GM19023 (cell line): Measurements from ENCODE around the gene PHOSPHO1.
"Not testable (repeated sequence)": the region's sequence is repeated elsewhere in the genome, so short reads cannot be mapped to it uniquely, and the experiment has no call there.

Experiments used
- ATAC-seq: cut with Tn5 transposase; IDR thresholded peaks from one replicate; pipeline ENCODE4 v1.9.1; 2021; ENCODE audit warnings: mild to moderate bottlenecking, moderate library complexity; ENCODE audit not compliant: unreplicated experiment

Gene PHOSPHO1, protein sequence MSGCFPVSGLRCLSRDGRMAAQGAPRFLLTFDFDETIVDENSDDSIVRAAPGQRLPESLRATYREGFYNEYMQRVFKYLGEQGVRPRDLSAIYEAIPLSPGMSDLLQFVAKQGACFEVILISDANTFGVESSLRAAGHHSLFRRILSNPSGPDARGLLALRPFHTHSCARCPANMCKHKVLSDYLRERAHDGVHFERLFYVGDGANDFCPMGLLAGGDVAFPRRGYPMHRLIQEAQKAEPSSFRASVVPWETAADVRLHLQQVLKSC

GRCh38 chr17:49230636-49231562 is at the start of gene PHOSPHO1:
Gene PHOSPHO1, minus strand, starts transcription at chr17:49230787. Its CDS starts 4,096 bp downstream, at chr17:49226691.
- ATAC-seq: peak; percentile 88

DNA sequence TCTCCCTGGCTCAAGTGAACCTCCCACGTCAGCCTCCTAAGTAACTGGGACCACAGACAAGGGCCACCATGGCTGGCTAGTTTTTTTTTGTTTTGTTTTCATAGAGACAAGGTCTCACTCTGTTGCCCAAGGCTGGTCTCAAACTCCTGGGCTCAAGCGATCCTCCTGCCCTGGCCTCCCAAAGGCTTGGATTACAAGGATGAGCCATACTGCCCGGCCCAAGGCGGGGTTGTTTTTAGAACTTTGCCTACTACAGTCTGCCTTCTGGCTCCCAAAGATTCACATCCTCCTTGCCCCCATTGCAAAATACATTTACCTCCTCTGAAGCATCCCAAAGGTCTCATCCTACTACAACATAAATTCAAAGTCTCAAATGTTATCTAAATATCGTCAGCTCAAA is 49.5 kb upstream of the PHOSPHO1 start:
- ATAC-seq: no peak

DNA sequence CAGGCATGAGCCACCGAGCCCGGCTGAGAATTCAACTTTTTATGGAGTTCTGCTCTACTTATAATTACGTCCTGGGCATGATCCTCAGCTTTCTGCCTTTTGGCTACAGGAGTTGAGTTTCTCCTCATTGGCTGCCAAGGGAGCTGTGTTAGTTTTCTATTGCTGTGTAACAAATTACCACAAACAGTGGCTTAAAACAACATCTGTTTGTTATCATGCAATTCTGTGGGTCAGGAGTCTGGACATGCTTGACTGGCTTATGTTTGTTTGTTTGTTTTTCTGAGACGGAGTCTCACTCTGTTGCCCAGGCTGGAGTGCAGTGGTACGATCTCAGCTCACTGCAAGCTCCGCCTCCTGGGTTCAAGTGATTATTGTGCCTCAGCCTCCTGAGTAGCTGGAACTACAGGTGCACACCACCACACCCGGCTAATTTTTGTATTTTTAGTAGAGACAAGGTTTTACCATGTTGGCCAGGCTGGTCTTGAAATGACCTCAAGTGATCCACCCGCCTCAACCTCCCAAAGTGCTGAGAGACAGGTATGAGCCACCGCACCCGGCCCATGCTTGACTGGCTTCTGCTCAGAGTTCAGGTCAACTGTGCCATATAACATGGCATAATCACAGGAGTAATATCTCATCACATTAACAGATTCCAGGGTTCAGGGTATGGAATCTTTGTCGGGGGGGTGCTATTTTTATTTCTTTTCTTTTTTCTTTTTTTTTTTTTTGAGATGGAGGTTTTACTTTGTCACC is 48.9 kb upstream of the PHOSPHO1 start:
- ATAC-seq: not testable (repeated sequence)

GRCh38 chr17:49278076-49278475 is 47.5 kb upstream of the PHOSPHO1 start:
- ATAC-seq: no peak

- ATAC-seq: no peak
These were observed 47.1 kb upstream of the PHOSPHO1 start for GRCh38 chr17:49277638-49278037.

DNA sequence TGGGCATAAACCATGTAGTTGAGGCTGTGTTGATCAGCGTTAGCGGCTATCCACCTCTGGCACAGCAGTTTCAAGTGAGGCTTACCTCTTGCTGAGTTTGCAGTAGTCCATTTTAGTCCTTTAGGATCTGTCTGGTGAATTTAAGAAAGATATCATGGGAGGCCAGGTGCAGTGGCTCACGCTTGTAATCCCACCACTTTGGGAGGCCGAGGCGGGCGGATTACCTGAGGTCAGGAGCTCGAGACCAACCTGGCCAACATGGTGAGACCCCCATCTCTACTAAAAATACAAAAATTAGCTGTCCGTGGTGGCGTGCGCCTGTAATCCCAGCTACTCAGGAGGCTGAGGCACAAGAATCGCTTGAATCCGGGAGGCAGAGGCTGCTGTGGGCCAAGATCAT is 45.4 kb upstream of the PHOSPHO1 start:
- not testable (repeated sequence) for ATAC-seq

DNA sequence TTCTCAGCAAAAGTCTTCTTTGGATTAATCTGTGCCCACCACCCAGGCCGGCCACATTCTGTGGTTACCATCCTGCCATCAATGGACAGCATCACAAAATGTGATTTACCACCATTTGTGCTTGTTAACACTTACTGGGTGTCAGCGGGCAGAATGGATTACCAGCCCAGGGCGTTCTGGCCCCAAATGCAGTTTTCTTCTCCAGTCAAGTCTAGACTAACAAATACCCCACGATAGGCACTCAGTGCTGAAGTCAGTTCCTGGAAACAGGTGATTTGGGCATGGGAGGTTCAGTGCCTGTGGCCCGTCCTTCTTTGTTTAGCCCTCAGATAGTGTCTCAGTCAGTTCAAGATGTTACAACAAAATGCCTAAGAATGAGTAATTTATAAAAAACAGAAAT is 38.8 kb upstream of the PHOSPHO1 start:
- no peak for ATAC-seq

DNA sequence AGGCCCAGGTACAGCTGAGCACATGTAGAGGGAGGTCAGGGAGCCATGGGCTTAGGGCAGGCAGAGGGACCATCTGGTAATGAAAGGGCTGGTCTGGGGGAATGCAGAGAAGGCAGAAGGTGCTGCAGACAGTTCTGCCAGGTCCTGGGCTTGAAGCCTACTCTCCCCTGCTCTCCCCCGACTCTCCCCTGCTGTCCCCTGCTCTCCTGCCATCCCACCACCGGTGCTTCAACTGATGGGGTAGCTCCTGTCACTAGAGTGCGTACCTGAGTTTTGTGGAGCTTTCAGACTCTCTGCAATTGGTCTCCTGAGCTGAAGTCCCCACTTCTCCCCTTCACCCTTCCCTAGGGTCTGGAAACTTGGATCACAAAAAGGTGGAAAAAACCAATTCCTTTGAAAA is 37.3 kb upstream of the PHOSPHO1 start:
- no peak for ATAC-seq

DNA sequence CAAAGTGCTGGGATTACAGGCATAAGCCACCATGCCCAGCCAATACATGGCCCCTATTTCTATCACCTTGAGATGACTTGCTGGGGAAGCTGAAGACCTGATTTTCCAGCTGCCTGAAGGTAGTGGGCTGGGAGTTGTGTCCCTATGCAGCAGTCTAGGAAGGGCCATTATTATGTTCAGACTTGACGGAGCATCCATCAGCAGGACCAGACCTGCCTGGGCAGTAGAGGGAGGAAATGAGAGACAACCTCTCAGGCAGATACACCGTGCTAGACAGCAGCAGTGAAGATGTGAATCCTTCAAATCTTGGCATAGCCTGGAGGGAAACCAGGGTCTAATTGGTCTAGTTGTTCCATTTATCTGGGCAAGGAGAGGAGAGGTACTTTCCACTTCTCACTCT is 35.6 kb upstream of the PHOSPHO1 start:
- no peak for ATAC-seq

- ATAC-seq: not testable (repeated sequence)
These were observed 31.0 kb upstream of the PHOSPHO1 start for GRCh38 chr17:49261540-49261939.

GRCh38 chr17:49260817-49261291 is 30.3 kb upstream of the PHOSPHO1 start:
- no peak for ATAC-seq

DNA sequence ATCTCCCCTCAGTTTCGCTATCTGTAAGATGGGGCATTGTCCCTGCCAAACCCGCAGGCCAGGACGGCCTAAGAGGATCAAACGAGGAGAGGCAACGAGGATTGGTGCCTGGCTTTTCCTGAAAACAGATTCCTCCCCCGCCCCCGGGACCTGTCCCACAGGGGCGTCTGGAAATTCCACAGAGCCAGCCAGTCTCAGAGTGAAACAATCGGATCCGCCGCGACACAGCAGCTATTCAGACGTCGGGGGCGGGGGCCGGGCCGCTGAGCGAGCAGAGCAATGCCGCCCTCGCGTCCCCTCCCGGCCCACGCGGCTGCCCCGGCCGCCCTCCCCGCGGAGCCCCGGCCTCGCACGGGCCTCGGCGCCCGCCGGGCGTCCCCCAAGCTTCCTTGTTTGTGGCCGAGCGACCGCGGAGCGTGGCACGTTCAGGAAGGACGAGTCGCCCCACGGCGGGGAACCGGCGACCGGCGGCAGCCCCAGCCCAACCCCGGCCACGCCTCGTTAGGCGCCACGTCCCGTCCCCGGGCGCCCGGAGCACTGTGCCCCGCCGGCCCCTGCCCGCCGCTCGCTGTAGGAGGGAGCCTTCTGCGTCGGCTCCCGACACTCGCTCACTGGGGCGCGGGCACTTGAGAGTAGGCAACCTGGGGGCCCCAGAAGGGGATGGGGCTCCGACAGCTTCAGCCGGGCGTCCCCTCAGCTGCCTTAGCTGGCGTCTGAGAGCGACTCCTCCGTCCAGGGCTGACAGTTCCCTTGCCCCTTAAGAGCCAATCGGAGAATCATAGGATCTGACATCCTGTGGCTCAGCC is 29.6 kb upstream of the PHOSPHO1 start:
- ATAC-seq: no peak

DNA sequence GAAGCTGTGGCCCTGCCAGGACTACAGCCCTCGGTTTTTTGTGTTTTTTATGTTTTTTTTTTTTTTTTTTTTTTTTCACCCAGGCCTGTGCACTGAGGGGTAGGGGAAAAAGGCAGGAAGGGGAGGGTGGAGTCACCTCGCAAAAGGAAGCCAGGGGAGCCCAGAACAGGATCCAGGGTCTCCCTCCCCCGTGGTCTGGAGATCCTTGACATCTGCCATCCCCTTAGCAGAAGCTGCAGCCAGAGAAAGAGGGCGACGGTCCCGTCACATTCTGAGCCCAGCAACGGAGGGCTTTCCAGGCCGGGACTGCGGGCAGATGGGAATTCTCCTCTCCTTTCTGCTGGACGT is 29.1 kb upstream of the PHOSPHO1 start:
- ATAC-seq: no peak

DNA sequence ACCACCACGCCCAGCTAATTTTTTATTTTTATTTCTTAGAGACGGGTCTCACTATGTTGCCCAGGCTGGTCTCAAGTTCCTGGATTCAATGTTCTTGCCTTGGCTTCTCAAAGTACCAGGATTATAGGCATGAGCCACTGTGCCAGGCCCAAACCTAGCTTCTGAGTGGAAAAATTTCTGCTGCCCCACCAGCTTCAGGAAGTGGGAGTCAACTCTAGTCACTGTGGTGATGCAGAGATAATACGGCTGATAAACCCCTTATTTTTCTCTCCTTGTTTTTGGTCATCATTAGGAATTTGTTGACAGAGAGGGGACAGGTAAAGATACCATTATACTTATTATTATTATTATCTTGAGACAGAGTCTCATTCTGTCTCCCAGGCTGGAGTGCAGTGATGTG is 27.8 kb upstream of the PHOSPHO1 start:
- no peak for ATAC-seq

DNA sequence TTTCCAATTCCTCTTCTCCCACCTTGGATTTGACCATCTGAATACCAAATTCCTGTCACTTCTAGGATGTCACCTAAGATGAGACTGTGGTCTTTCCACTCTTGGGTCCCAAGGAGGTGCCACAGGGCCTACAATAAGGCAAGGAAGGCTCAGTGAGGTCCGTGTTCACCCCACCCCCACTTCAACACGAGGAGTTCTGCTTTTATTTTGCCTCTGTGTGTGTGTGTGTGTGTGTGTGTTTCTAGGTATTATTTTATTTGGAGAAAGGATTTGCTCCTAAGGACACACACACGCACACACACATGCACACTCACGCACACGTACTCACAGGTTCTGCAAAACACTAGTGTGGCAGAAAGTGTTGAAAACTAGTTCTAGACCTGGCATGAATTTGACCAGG is 24.5 kb upstream of the PHOSPHO1 start:
- ATAC-seq: no peak

DNA sequence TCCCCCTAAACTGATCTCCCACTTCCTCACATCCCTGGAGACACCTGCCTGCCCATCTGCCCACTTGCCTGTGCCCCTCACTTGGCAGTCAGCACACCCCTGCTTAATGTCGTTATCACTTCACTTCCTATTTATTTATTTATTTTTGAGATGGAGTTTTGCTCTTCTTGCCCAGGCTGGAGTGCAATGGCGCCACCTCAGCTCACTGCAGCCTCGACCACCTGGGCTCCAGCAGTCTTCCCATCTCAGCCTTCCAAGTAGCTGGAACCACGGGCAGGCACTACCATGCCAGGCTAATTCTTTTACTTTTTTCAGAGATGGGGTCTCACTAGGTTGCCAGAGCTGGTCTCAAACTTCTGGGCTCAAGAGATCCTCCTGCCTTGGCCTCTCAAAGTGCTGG is 23.5 kb upstream of the PHOSPHO1 start:
- no peak for ATAC-seq

GRCh38 chr17:49252148-49252695 is 21.6 kb upstream of the PHOSPHO1 start:
- ATAC-seq: no peak

GRCh38 chr17:49249890-49250522 is 19.4 kb upstream of the PHOSPHO1 start:
- no peak for ATAC-seq

DNA sequence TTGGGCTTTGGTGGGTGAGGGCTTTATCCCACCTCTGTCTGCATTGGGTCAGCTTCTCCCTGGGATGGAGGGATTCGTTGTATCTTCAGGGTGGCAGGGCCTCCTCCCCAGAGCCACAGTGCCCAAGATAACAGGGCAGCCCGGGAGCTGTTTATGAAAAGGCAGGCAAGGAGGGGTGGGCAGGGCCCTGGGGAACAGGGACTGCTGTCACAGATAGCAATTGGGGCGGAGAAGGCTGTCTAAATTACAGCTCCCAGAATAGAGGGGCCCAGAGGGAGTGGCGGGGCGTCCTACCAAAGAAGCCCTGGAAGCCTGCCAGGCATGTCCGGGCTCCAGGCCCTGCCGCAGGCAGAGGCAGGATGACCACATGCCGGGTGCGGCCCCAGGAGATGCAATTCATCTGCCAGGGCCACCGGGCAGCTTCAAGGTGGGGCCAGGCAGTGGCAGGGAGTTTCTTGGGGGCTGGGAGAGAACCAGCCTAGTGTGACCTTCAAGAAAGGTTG is 18.8 kb upstream of the PHOSPHO1 start:
- ATAC-seq: no peak

- ATAC-seq: no peak
These were observed 17.4 kb upstream of the PHOSPHO1 start for GRCh38 chr17:49247944-49248343.
